Heart left ventricle (tissue), 16 donors: ENCODE measurements around the gene DIS3L2. TPM values are rescaled to one million over a fixed set of nuclear protein-coding genes. Genes with fewer than 3 reads are reported as not detected.

Experiments used
- ATAC-seq, 4 donors: fragments of 200-7000 bp; cut with Tn5 transposase; one replicate each; pipeline ENCODE4 v1.9.1; 2020 to 2022; ENCODE audit warnings: moderate library complexity in 4 of 4, mild to moderate bottlenecking in 3 of 4, moderate number of reproducible peaks in 1 of 4
- DNase-seq, 5 donors: peaks; one replicate each; pipeline ENCODE4 v3.0.0-alpha.2; 2020
- H3K27ac ChIP-seq, 12 donors: fragments of 200-600 bp; sonication (generic) in 4 of 12; one replicate each; pipeline versions ENCODE4 v1.5.0 to v1.8.0; 2016 to 2022; ENCODE audit warnings: mild to moderate bottlenecking in 2 of 12
- H3K27me3 ChIP-seq, 9 donors: fragments of 200-600 bp; sonication (generic) in 2 of 9; one replicate each; pipeline versions ENCODE4 v1.5.1 to v1.8.0; 2016 to 2022; ENCODE audit warnings: mild to moderate bottlenecking in 3 of 9
- H3K36me3 ChIP-seq, 9 donors: fragments of 200-600 bp; sonication (generic) in 2 of 9; one replicate each; pipeline versions ENCODE4 v1.5.0 to v1.8.0; 2018 to 2022; ENCODE audit warnings: mild to moderate bottlenecking in 2 of 9
- H3K4me1 ChIP-seq, 12 donors: fragments of 200-600 bp; sonication (generic) in 4 of 12; one replicate each; pipeline versions ENCODE4 v1.5.0 to v1.8.0; 2016 to 2022; ENCODE audit warnings: mild to moderate bottlenecking in 3 of 12
- H3K4me3 ChIP-seq, 12 donors: fragments of 200-600 bp; sonication (generic) in 4 of 12; one replicate each; pipeline versions ENCODE4 v1.5.0 to v1.8.0; 2017 to 2022; ENCODE audit warnings: mild to moderate bottlenecking in 9 of 12, moderate library complexity in 4 of 12
- H3K9me3 ChIP-seq, 12 donors: fragments of 200-600 bp; sonication (generic) in 4 of 12; one replicate each; pipeline versions ENCODE4 v1.5.0 to v1.8.0; 2016 to 2022; ENCODE audit warnings: mild to moderate bottlenecking in 1 of 12
- CTCF ChIP-seq, 12 donors: fragments of 200-600 bp; sonication (generic) in 4 of 12; IDR thresholded peaks; one replicate each; pipeline versions ENCODE4 v1.5.0 to v1.8.0; 2018 to 2022; ENCODE audit warnings: antibody characterized with exemption in 12 of 12, mild to moderate bottlenecking in 5 of 12
- POLR2A ChIP-seq, 2 donors: fragments of 450-650 bp; IDR thresholded peaks; one replicate each; pipeline ENCODE4 v1.6.1; 2017; ENCODE audit warnings: antibody characterized with exemption in 2 of 2, mild to moderate bottlenecking in 2 of 2, moderate library complexity in 2 of 2
- WGBS, 4 donors: extraction: QIAGEN DNeasy Blood & Tissue Kit in 2 of 4; methylation state at CpG; one replicate each; pipeline versions ENCODE4 v1.1.5 to v1.1.7; 2013 to 2018; 5-methylcytosine and 5-hydroxymethylcytosine counted together
- intact Hi-C, 10 donors: fragments of 100-400 bp; cut with DNase I; formaldehyde crosslinking; loops; one replicate each; pipeline versions ENCODE4 v1.11.1 to v1.14.2; 2022
- polyA plus RNA-seq, 2 donors: library from polyadenylated mRNA; stranded (reverse); fragments of 200-250 nt; gene quantifications; one replicate each; pipeline ENCODE4 v1.2.3, GENCODE V29; 2013
- total RNA-seq, 9 donors: library from RNA; depleted of rRNA in 2 of 9; stranded (reverse); fragments of >200 nt in 2 of 9; fragmentation: NEBNext Ultra II Directional in 3 of 9; extraction: Animal tissue kit (Norgen Biotek cat#: 25700) in 3 of 9; gene quantifications; one replicate each; pipeline versions ENCODE4 v1.1.0 to v1.2.4, GENCODE V29; 2016 to 2023
- donor health status: ischemic (EF 13 %, LVEDD 7.1; RV severe dilation, severe dysfunction).
- donor health status: healthy with polysubstance abuse.
- donor health status: DM: no; HTN: yes; CAD: no.
- donor health status: DM: no; HTN: no; CAD: no.
- donor health status: ischemic (EF 25% LVEDD 6.9; RV normal size, moderate dysfunction).
- donor health status: ischemic (EF 25% LVEDD 5.7; RV mildly dilated, moderate dysfunction).
- donor health status: healthy.
- donor health status: DM: yes; HTN: yes; CAD: no.
- donor health status: ischemic (EF 35%, LVEDD 5.7; RV mildly dilated, moderate dysfunction).
- donor health status: nonischemic (EF 11% LVEDD 7.7; RV severe dilation, severe dysfunction).
- donor health status: DM: yes; HTN: yes; CAD: no.
- donor health status: PGD.
- donor health status: ischemic (EF 29% LVEDD 5.4; RV normal size, mild dysfunction).
- donor health status: nonischemic (EF 23%, LVEDD 6.1; RV moderate dilation, normal function).

DIS3L2 gene
- total and polyA plus RNA-seq, 11 donors: 12.4 to 27.3 (median 21.8) TPM

- ATAC-seq (no peak), DNase-seq (no peak)
- 76 to 85% (median 83%) methylated on average over 5 of the region's 5 CpGs for WGBS, 4 donors
- intact Hi-C loops: no loop called here
- Histone ChIP-seq H3K4me1 (peaks cover 0 to 2% (median 0%) of the 10 kb centered on the region in 12 donors), H3K9me3 (no peaks in the 10 kb centered on the region), H3K36me3 (peaks cover 0 to 26% (median 18%) of the 10 kb centered on the region in 9 donors), H3K27me3 (no peaks in the 10 kb centered on the region), H3K27ac (no peak overlapping the region), H3K4me3 (no peak overlapping the region)
- no peak for TF ChIP-seq CTCF (IDR thresholded peaks at IDR 0.05)
- no peak for TF ChIP-seq POLR2A (IDR thresholded peaks at IDR 0.05)
These were observed 274.2 kb downstream of the DIS3L2 start for GRCh38 chr2:232235716-232236115.

GRCh38 chr2:232236200-232236599, 274.7 kb downstream of the DIS3L2 start:
- intact Hi-C loops: no loop called here
- H3K9me3 ChIP-seq: no peaks in the 10 kb centered on the region
- ATAC-seq (no peak), DNase-seq (no peak)
- H3K27me3 ChIP-seq: no peaks in the 10 kb centered on the region
- no peak overlapping the region for H3K27ac ChIP-seq
- H3K4me3 ChIP-seq: no peak overlapping the region
- no peak for TF ChIP-seq POLR2A (IDR thresholded peaks at IDR 0.05)
- TF ChIP-seq CTCF (IDR thresholded peaks at IDR 0.05): no peak
- peaks cover 0 to 2% (median 0%) of the 10 kb centered on the region in 12 donors for H3K4me1 ChIP-seq
- H3K36me3 ChIP-seq: peaks cover 0 to 26% (median 18%) of the 10 kb centered on the region in 9 donors

- DNase-seq (no peak), ATAC-seq (no peak)
- no peaks in the 10 kb centered on the region for H3K27me3 ChIP-seq
- H3K27ac ChIP-seq: no peak overlapping the region
- H3K4me1 ChIP-seq: peaks cover 0 to 2% (median 0%) of the 10 kb centered on the region in 12 donors
- H3K36me3 ChIP-seq: peaks cover 0 to 26% (median 18%) of the 10 kb centered on the region in 9 donors
- intact Hi-C loops: no loop called here
- no peak for TF ChIP-seq CTCF (IDR thresholded peaks at IDR 0.05)
- TF ChIP-seq POLR2A (IDR thresholded peaks at IDR 0.05): no peak
- H3K4me3 ChIP-seq: no peak overlapping the region
- no peaks in the 10 kb centered on the region for H3K9me3 ChIP-seq
- WGBS, 4 donors: 81 to 91% (median 89%) methylated on average over 5 of the region's 5 CpGs
These were observed 276.0 kb downstream of the DIS3L2 start for GRCh38 chr2:232237464-232237863.

- DNase-seq (no peak), ATAC-seq (peak in 1 of 4 donors; percentile 27)
- H3K4me3 ChIP-seq: no peak overlapping the region
- intact Hi-C loops: no loop called here
- H3K27ac ChIP-seq: no peak overlapping the region
- peaks cover 0 to 26% (median 18%) of the 10 kb centered on the region in 9 donors for H3K36me3 ChIP-seq
- TF ChIP-seq CTCF (IDR thresholded peaks at IDR 0.05): no peak
- no peak for TF ChIP-seq POLR2A (IDR thresholded peaks at IDR 0.05)
- 89 to 93% (median 91%) methylated on average over 2 of the region's 2 CpGs for WGBS, 4 donors
- peaks cover 0 to 2% (median 0%) of the 10 kb centered on the region in 12 donors for H3K4me1 ChIP-seq
- no peaks in the 10 kb centered on the region for H3K27me3 ChIP-seq
- no peaks in the 10 kb centered on the region for H3K9me3 ChIP-seq
These were observed 276.6 kb downstream of the DIS3L2 start for GRCh38 chr2:232238108-232238507.
